Stimulated activated CD4-positive, alpha-beta T cell treated with anti-CD3 and anti-CD28 coated beads, Interleukin-2, amount 100 ng/mL, for 24 hours (primary cell): Measurements from ENCODE around the gene CNTNAP3B.
"Not testable (repeated sequence)": the region's sequence is repeated elsewhere in the genome, so short reads cannot be mapped to it uniquely, and the experiment has no call there.

Experiments used
- DNase-seq, 2 donors: peaks; one replicate each; pipeline ENCODE4 v3.0.0-alpha.2; 2020

The CNTNAP3B gene

GRCh38 chr9:41974906-41975305, 154.3 kb downstream of the CNTNAP3B start:
- DNase-seq: not testable (repeated sequence)

DNA sequence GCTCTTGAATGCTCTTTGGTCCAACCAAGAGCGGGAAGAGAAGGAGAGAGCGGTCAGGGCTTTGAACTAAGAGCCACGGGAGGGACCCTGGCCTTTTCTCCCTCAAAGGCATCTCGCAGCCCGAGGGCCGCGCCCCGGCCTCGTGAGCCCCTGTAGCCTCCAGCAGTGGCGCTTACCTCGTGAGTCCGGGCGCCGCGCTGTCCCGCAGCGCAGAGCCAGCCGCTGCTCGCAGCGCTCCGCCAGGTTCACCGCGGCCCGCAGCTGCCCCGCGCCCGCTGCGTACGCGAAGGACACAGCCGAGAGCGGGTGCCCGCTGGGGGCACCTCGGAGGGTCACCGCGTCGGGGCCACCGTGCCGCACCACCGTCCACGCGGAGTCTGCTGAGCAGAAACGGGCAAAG, 176.2 kb downstream of the CNTNAP3B start:
- DNase-seq: not testable (repeated sequence)

- not testable (repeated sequence) for DNase-seq
Observed at GRCh38 chr9:41941738-41942137, 187.5 kb downstream of the CNTNAP3B start.

DNA sequence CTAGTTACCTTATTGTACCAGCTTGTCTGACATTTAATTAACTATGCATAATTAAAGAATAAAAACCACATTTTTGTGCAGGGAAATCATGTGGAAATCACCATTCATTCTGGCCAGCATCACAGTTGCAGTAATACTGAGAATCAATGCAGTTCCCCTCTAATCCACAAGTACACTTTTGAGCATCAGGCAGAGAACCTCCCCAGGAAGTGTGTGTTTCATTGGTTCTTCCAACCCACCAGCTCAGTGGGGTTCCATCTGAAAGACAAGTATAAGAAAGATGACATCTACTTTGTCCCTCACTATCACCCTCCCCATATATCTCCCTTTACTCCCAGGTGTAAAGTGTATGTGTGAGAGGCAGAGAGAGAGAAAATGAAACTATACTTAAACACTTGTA, 191.1 kb downstream of the CNTNAP3B start:
- DNase-seq: not testable (repeated sequence)

DNA sequence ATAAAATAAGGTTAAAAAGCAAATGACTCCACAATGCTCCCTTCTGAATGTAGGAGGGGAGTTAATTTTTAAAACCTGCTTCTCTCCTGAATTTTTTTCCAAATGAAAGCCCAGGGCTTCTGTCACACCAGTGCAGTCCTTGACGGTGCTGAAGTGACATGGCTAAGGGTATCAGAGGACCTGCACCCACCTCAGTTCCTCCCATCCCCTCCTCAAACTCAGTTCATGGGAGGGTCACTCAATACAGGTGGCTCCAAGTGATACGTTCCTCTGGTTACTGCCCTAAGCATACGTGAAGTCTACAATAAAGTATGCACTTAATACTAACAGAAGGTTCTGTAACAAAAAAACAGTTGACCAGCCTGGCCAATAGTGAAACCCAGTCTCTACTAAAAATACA, 193.5 kb downstream of the CNTNAP3B start:
- not testable (repeated sequence) for DNase-seq

GRCh38 chr9:41929172-41929571, 200.1 kb downstream of the CNTNAP3B start:
- DNase-seq: not testable (repeated sequence)

- not testable (repeated sequence) for DNase-seq
Observed at GRCh38 chr9:41917374-41917773, 211.9 kb downstream of the CNTNAP3B start.

- DNase-seq: not testable (repeated sequence)
Observed at GRCh38 chr9:41905488-41905887, 223.7 kb downstream of the CNTNAP3B start.

DNA sequence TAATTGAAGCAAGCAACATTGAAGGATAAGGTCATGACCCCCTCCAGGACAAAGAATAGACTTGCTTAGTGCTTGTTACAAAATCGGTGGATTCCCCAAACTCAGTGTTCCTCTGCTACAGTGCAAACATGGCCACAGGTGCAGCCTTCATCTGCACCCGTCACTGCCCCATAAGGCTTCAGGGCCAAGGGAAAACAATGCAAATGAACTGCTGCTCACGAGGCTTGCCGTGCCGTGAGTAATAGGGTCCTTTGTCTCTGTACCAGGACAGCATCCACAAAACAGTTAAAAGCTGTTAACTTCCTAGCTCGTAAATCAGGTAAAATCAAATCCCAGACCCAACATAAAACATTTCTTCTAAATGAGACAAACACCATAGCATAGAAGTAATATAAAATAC, 226.5 kb downstream of the CNTNAP3B start:
- not testable (repeated sequence) for DNase-seq

DNA sequence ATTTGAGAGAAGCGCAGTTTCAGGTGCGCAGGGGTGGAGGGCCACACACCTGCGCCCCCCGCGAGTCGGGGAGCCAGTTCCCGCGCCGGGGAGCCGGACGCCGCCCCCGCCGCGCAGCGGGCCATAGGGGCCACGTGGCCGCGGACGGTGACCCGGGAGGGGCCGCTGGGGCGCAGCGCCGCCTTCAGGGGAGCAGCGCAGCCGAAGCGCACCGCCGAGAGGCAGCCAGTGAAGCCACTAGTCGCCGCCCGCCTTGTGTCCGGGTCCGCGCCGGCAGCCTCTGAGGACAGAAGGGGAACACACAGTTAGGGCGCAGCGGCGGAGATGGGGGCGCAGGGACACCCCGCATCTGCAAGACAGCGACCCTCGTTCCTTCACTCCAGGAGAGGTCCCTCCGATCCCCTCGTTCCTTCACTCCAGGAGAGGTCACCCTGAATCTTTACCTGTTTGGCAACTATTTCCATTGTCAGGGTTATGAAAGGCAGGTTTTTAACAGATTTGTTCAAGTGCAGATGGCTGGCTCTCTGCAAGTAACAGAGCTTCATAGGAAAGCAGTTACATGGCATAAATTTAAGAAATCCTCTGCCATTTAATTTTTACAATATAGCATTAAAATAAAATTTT, 230.4 kb downstream of the CNTNAP3B start:
- DNase-seq: not testable (repeated sequence)

DNA sequence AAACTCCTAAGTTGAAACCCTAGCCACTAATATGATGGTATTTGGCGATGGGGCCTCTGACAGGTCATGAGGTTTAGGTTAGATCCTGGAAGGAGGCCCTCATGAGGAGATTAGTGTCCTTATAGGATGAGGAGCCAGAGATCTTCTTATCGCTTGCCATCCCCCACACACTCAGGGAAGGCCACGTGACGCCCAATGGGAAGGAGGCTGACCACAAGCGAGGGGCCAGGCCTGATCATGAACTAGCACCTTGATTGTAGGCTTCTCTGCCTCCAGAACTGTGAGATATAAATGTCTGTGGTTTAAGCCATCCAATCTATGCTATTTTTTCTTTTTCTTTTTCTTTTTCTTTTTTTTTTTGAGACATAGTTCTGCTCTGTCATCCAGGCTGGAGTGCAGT, 254.7 kb downstream of the CNTNAP3B start:
- DNase-seq: not testable (repeated sequence)

GRCh38 chr9:41855422-41855821, 273.8 kb downstream of the CNTNAP3B start:
- DNase-seq: not testable (repeated sequence)

- not testable (repeated sequence) for DNase-seq
Observed at GRCh38 chr9:41851848-41852740, 277.1 kb downstream of the CNTNAP3B start.

- DNase-seq: not testable (repeated sequence)
Observed at GRCh38 chr9:41847829-41848228, 281.4 kb downstream of the CNTNAP3B start.
